HG03457 (cell line): Measurements from ENCODE around the gene NIN.

Experiments
- ATAC-seq: cut with Tn5 transposase; IDR thresholded peaks from one replicate; pipeline ENCODE4 v1.9.1; 2021; ENCODE audit warnings: moderate number of reproducible peaks; ENCODE audit not compliant: unreplicated experiment

The NIN gene

DNA sequence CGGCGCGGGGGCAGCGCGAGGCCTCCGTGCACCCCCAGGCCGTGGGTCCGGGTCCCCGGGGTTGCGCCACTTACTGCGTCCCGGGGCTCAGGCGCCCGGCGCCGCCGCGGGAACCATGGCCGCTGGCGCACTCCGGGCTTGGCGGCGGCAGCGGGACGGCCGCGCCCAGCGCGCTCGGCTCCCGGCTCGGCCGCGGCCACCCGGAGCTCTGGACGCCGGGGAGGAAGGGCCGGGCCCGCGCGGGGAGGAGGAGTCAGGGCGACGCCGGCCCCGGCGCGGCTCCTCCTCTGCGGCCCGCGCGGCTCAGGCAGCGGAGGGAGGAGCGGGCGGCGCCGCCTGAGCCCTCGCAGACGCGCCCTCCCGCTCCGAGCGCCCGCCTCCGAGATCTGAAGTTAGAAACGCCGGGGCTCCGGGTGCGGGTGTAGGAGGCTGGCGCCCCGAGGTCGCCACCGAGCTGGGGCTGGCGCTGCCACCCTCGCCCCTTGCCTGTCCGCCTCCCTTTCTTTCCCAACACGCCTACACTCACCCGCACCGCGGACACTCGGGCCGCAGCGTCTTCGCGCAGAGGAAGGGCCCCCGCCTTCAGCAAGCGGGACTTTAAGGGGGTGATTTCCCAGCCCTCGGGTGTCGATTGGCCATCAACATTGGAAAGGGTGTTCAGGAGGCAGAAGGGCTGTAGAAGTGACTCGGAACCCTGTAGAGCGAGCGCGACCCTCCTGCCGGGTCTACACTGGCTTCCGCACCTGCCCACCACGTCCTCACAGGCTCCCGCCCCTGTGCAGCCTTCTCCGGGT lies at the start of gene NIN:
NIN (minus strand) TSS at position 231 of the 794 bp plus-strand sequence. CDS start 9,106 bp downstream, outside the sequence.
- peak; percentile 51 for ATAC-seq

DNA sequence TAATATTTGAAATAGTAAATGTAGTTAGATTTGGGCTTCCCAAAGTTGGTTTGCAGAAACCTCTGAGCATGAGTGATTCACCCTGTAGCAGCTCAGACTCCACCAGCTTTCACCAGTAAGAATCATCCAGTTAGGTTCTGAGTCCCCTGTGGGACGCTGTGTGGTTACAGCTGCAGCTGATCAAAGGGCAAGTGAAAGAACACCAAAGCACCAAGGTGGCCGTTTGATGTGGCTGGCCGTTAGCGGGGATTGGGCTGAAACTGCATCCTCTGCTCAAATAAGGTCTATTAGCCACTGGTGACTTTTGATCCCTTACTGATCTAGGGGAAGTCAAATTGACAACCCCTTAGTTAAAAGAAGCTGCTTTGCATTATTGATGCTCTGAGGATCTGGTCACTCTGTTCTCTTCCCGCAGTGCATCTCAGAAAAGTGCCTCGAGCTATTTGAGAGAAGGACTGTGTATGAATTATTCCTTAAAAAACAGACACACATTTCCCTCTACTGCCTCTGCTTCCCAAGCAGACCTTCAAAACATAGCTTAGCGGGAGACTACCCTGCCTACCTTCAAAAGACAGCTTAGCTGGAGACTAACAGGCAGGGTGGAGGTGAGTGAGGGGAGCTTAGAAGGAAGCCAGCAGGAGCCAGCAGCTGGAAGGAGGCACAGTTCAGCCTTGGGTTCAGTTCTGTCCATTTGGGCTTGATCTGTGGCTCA lies 44.6 kb upstream of the NIN start:
- peak; percentile 83 for ATAC-seq

DNA sequence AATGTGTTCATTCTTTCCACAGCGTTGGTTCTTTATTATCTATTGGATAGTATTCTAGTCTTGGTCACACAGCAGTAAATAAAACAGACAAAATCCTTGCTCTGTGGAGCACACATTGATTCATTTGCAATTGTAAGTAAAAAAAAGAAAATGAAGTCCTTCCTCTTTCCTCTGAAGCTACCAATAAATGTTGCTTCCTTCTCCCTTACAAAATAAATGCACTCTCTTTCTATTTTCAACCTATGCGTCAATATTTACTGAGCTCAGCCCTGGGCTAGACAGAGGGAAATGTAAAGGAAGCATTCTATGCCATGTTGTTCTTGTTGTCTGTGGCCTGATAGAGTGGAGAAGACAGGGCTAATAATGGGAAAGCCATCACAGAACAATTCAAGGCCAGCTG lies 43.8 kb upstream of the NIN start:
- no peak for ATAC-seq

DNA sequence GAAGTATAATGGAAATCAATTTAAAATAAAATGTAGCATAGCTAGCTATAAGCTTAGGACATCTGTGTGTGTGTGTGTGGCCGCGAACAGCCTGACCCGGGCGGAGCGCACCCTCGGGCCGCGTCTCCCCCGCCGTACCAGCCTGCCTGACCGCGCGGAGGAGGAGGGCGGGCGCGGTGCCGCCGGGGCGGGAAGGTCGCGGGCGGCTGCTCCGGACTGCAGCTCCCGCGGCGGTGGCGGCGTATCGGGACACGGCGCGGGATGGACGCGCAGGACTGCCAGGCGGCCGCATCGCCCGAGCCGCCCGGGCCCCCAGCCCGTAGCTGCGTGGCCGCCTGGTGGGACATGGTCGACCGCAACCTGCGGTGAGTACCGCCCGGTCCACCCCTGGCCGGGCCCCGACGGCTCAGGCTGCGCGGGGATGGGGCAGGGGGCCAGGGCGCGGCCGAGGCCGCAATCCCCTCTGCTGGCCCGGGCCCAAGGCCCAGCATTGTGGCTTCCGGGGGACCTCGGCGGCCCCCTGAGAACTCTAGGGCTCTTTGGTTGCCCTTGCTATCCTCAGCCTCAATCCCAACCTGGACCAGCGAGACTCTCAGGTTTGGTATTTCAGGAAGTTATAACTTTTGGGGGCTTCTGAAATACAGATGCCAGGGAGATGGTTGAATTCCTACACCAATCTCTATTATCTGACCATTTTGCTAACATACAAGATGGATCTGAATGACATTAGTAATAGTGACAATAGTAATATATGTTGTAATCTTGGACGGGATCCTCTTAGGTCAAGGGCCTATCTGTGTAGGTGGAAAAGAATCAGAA lies 41.2 kb upstream of the NIN start, which contains the start of gene ABHD12B:
ABHD12B (plus strand) TSS at position 140 of the 819 bp plus-strand sequence; CDS start at position 262, 122 bp downstream.
- no peak for ATAC-seq

DNA sequence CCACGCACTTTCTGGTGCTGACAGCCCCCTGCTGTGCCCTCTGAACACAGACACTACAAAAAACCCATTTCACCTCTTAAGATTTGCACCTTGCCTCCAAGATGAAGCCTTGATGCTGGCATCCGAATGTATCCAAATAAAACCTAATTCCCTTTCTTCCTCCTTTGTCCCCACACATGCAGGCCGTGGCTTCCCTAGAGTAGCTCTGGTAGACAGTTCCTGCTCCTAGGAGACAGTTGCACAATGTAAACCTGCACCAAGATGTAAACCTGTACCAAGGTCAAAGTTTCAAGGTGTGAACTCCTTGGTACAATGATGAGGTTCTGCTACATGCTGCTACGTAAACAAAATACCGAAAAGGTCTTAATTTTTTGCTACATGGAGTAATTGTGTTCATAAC lies 40.3 kb upstream of the NIN start:
- no peak for ATAC-seq

GRCh38 chr14:50865391-50866076 lies 34.6 kb upstream of the NIN start:
- ATAC-seq, result no peak

- no peak for ATAC-seq
These were observed 34.0 kb upstream of the NIN start for GRCh38 chr14:50864946-50865345.

DNA sequence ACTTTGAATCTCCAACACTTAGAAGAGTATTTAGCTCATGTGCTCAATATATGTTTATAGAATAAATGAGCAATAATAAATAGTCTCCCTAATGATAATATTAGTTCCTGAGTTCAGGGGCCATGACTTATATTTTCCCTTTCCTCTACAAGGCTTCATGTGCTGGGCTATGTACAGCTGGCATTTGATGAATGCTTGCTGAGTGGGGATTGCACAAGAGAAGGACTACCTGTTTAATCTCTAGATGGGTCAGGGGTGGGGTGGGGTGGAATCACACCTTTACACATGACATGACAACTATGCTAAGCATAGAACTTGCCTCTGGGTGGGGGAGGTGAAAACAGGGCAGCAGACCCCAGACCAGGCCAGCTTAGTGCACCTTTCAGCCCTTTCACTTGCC lies 33.3 kb upstream of the NIN start:
- no peak for ATAC-seq

GRCh38 chr14:50862036-50862570 lies 31.1 kb upstream of the NIN start:
- ATAC-seq, result no peak

- ATAC-seq, result no peak
These were observed 29.6 kb upstream of the NIN start for GRCh38 chr14:50860478-50861086.

GRCh38 chr14:50859296-50859624 lies 28.3 kb upstream of the NIN start:
- ATAC-seq, result no peak

DNA sequence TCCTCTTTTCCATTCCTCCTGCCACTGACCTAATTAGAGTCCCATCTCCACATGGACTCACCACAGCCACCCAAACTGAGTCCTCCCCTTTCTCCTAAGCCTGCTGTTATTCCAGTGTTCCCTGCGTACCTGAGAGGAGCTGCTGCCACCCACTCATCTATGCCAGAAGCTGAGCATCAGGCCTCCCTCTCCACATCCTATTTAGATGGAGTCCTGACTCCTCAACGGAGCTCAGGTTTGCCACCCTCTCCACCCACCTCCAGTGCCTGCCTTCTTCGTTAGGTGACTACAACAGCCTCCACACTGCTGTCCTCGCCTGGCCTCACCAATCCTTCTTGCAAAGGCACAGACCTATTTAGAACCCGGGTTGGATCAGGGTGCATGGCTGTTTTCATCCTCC lies 25.7 kb upstream of the NIN start:
- no peak for ATAC-seq

DNA sequence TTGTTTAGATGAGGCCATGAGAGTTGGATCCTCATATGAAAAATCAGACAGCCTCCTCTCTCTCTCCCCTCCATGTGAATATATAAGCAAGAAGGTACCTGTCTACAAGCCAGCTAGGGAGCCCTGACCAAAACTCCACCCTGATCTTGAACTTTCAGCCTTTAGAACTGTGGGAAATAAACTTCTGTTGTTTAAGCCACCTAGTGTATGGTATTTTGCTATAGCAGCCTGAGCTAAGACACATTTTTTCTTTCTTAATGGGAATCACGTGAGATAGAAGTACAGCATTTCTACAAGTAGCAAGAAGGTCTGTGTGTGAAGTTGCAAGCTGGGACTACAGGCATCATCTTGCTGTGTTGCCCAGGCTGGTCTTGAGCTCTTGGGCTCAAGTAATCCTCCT lies 24.6 kb upstream of the NIN start:
- ATAC-seq, result no peak

DNA sequence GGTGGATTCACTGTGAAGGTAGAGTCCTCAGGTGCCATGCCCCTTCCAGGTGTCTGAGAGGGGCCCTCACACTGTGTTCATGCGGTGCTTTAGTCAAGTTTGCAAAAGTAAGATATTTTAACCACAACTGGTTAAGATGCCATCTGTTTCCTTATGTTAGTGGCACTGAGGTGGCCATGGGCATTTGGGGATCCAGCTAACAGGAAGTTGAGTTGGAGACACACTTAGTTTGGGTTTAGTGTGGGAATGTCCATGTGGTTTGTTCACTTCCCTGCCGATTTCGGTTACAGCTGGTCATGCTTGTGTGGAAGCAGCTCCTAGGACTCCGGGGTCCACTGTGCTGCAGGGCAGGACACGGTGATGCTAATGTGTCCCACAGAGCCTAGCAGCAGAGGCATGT lies 23.6 kb upstream of the NIN start:
- no peak for ATAC-seq

GRCh38 chr14:50853891-50854290 lies 22.9 kb upstream of the NIN start:
- no peak for ATAC-seq

GRCh38 chr14:50846226-50846880 lies 15.4 kb upstream of the NIN start:
- ATAC-seq, result no peak

DNA sequence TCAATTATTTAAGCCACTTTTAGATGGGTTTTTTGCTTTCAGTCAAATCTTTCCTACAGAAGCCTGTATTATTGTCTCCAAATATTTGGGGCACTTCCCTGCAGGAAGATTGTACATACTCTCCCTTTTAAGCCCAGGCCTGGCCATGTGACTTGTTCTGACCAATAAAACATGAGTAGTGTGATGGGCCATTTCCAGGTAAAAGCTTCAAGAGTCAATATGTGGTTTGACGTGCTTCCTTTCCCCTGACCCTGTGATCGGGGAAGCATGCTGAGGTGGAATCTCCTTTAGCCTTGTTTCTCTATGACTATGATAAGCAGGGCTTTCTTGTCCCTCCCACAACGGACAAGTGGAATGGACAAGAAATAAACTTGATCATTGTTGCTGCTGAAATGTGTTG lies 14.2 kb upstream of the NIN start:
- ATAC-seq, result no peak

DNA sequence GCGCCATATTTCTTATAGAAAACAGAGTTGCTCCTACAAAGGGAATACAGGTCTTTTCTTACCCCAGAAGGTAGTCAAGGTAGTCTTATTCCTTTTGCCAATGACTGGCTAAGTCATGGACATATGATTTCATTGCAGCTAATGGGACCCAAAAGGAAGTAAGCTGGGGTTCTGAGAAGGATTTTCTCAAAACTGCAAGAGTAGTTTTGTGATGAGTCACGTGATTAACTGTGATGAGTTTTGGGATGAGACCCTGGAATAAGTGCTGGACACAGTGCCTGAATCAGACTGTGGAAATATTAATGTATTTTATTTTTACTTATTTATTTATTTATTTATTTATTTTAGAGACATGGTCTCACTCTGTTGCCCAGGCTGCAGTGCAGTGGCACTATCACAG lies 13.4 kb upstream of the NIN start:
- no peak for ATAC-seq

GRCh38 chr14:50839691-50840090 lies 8.7 kb upstream of the NIN start:
- ATAC-seq, result no peak

DNA sequence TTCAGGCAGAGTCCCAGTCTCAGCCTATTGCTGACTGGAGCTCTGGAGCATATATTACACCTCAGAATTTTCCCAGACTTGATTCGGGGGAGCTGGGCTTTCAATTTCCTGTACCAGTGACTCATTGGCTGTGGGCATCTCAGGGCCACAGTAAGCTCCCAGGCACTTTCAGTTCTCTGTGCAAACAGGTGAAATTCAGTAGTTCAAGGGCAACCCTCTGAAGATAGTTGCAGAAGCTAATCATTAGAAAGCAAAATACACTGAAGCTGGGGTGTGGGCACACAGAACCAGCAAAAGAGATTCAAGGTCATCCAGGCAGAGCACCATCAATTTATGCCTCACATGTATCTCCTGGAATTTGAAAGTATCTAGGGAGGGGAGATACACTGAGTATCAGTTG lies 8.1 kb upstream of the NIN start:
- ATAC-seq, result no peak
